Renal cortical epithelial cell (primary cell): Measurements from ENCODE around the gene TMEM209. TPM values are rescaled to one million over a fixed set of nuclear protein-coding genes. Genes with fewer than 3 reads are reported as not detected.
"Not testable (repeated sequence)": the region's sequence is repeated elsewhere in the genome, so short reads cannot be mapped to it uniquely, and the experiment has no call there.

Experiments used
- DNase-seq: peaks from one replicate; pipeline ENCODE4 v3.0.0-alpha.2; 2011; ENCODE audit warnings: low read depth
- total RNA-seq: library from RNA; depleted of rRNA; stranded (reverse); fragments of >200 nt; gene quantifications from 2 replicates; pipeline ENCODE4 v1.2.3, GENCODE V29; 2014

TMEM209 gene
- total RNA-seq, 1 donor from 2014 or later: 11.4 TPM

DNA sequence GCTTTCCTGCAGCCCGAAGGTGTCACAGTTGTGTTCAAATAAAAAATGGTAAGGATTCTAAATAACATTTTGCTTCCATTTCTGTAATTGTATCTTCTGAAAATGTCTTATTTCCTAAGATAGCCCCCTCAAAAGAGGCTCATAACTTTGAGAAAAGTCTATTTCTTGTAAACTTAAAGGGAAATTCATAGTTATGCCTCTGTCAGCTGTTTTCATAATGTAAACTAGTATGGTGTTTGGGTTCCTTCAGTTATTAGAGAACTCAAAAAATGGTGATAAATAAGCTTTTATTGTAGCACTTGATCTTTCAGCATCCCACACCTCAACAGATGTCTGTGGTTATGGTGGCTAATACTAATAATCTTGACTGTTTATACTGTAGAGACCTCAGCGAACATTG, 77.8 kb downstream of the TMEM209 start:
- no peak for DNase-seq

DNA sequence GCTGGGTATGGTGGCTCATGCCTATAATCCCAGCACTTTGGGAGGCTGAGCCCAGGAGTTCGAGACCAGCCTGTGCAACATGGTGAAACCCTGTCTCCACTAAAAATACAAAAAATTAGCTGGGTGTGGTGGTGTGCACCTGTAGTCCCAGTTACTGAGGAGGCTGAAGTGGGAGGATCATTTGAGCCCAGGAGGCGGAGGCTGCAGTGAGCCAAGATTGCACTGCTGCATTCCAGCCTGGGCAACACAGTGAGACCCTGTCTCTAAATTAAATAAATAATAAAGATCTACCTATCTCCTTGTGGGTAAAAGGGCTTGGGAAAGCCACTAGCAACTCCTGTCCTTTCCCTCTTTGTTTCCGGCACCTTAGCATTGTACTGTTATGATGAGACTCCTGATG, 78.4 kb downstream of the TMEM209 start:
- not testable (repeated sequence) for DNase-seq

DNA sequence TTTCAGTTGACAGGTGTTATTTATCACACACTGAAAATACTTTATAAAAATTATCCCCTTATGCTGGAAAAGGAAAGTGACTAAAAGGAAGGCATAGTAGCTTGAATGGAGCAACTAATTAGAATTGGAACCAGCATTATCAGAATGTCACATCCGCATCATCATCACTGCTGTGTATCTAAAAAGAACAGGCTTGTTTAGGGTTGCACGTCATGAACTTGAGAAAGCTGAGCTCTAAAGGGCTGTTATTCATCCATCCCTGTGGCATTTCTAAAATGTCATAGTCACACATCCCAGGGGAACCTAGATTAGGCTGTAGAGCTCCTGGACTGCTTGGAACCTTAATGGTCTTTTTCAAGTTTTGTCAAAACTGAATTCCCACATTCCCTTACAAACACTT, 80.5 kb downstream of the TMEM209 start:
- no peak for DNase-seq

- no peak for DNase-seq
Measured at GRCh38 chr7:130123501-130123900, 81.7 kb downstream of the TMEM209 start.

- no peak for DNase-seq
Measured at GRCh38 chr7:130118801-130119200, 86.4 kb downstream of the TMEM209 start.

DNA sequence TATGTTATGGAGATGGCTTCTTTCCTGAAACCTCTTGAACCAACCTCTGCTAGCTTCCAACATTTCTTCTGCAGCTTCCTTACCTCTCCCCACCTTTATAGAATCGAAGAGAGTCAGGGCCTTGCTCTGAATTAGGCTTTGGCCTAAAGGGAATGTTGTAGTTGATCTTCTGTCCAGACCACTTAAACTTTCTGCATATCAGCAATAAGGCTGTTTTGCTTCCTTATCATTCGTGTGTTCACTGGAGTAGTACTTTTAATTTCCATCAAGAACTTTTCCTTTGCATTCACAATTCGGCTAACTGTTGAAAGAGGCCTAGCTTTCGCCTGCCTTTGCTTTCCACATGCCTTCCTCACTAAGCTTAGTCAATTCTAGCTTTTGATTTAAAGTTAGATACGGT, 86.9 kb downstream of the TMEM209 start:
- DNase-seq: no peak

- DNase-seq: no peak
Measured at GRCh38 chr7:130114776-130115175, 90.4 kb downstream of the TMEM209 start.

Other genes starting within 250 kb of the TMEM209 start
- 29.1 and 29.2 TPM in 2 replicates for gene ZC3HC1, start 154.0 kb downstream of the TMEM209 start, total RNA-seq
- 26.4 and 48.8 TPM in 2 replicates for gene KLHDC10, start 134.9 kb downstream of the TMEM209 start, total RNA-seq
- not detected in 2 replicates for gene SSMEM1, start 2.5 kb upstream of the TMEM209 start, total RNA-seq
- gene CPA2, start 61.5 kb upstream of the TMEM209 start, total RNA-seq: not detected in 2 replicates
- gene CPA4, start 87.8 kb upstream of the TMEM209 start, total RNA-seq: 4.7 and 22.7 TPM in 2 replicates
- not detected in 2 replicates for gene CPA5, start 139.4 kb upstream of the TMEM209 start, total RNA-seq
- not detected in 2 replicates for gene CPA1, start 175.1 kb upstream of the TMEM209 start, total RNA-seq
- gene CEP41, start 235.6 kb upstream of the TMEM209 start, total RNA-seq: 11.3 and 18.7 TPM in 2 replicates